Memory B cell (primary cell): ENCODE results near the gene RPL27.

Source experiments
- ATAC-seq: fragments of 150-1000 bp; cut with Tn5 transposase; 2 replicates; pipeline ENCODE4 v1.10.0; 2021; ENCODE audit warnings: low read depth, mild to moderate bottlenecking, moderate library complexity
- DNase-seq, 2 donors: peaks; one replicate each; pipeline ENCODE4 v3.0.0; 2022; ENCODE audit warnings: low spot score in 2 of 2
- H3K27ac Mint-ChIP-seq: one replicate; pipeline ENCODE4 v1.8.0; 2022; ENCODE audit warnings: mild to moderate bottlenecking, moderate library complexity, mixed read lengths
- H3K27me3 Mint-ChIP-seq: one replicate; pipeline ENCODE4 v1.8.0; 2022; ENCODE audit warnings: mixed read lengths
- H3K36me3 Mint-ChIP-seq: one replicate; pipeline ENCODE4 v1.8.0; 2022; ENCODE audit warnings: mild to moderate bottlenecking, mixed read lengths
- H3K4me1 Mint-ChIP-seq: one replicate; pipeline ENCODE4 v1.8.0; 2022; ENCODE audit warnings: mixed read lengths
- H3K4me3 Mint-ChIP-seq: one replicate; pipeline ENCODE4 v1.8.0; 2022; ENCODE audit warnings: mild to moderate bottlenecking, moderate library complexity, mixed read lengths
- H3K9me3 Mint-ChIP-seq: one replicate; pipeline ENCODE4 v1.8.0; 2022; ENCODE audit warnings: mixed read lengths

Gene RPL27

DNA sequence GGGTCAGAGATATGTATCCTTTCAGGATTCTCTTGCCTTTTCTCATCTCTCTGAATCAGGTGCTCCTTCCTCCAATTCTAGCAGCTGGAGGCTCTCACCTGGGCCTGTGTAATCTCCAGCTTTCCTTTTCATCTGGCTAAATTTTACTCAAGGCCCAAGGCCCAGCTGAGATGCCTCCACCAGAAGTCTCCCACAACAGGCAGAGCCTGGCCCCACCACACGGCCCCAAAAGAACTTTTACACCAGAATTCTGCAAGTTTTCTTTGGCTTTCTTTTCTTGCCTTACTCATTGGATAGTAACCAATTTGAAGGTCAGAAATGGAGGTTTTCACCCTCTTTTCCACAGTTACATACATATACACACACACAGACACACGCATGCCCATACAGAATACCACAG, 41.4 kb downstream of the RPL27 start:
- Mint-ChIP-seq H3K4me3 (no peak overlapping the region), H3K27ac (no peak overlapping the region), H3K36me3 (no peaks in the 10 kb centered on the region), H3K9me3 (no peaks in the 10 kb centered on the region), H3K27me3 (no peaks in the 10 kb centered on the region), H3K4me1 (no peaks in the 10 kb centered on the region)
- DNase-seq (no peak), ATAC-seq (no peak)

DNA sequence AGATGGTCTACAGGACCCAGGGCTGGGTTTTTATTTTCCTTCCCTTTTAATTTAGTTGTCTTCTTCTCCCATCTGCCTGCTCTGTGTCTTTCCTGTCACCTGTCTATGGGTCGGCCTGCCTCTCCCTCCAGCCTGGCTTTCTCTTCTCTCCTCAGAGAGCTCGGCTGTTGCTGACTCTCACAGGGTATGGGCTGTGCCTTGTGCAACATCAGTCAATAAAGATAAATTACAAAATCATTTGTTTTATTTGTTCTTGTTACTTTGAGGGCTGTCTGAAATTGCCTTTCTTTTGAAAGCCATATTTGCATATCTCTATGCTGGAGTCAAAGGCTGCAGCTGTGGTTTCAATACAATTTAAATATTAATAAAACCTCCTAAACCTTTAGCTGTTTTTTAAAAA, 42.4 kb downstream of the RPL27 start:
- DNase-seq (no peak), ATAC-seq (no peak)
- Mint-ChIP-seq H3K4me1 (no peaks in the 10 kb centered on the region), H3K36me3 (no peaks in the 10 kb centered on the region), H3K9me3 (no peaks in the 10 kb centered on the region), H3K27me3 (no peaks in the 10 kb centered on the region), H3K4me3 (no peak overlapping the region), H3K27ac (no peak overlapping the region)

DNA sequence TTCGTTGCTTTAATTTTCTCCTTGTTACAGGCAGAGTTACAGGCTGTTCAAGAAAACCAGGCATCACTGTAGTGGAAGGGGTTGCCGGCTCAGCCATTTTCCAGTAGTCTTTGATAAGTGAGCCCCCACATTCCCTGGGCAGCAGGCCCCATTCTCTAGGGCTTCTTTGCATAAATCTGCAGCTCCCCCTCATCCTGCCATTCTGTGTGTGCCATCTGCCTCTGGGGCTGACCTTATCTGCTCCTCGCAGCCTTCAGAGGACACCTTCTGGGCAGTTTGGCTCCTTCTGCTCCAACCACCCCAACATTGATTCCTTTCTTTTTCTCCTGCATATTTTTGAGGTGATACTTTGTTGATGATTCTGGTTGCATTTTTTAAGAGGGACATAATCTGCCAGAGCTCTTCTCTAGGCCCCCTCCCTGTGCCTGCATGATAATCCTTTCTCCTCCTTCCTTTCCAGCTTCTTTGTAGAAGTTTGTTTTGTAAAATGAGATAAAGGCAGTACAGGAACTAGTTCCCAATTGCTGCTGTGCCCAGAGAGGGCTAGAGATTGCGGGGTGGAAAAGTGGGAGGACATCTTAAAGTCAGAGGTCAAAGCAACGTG, 43.9 kb downstream of the RPL27 start:
- Mint-ChIP-seq H3K36me3 (no peaks in the 10 kb centered on the region), H3K4me3 (no peak overlapping the region), H3K27ac (peak overlapping the region; percentile 26), H3K4me1 (no peaks in the 10 kb centered on the region), H3K9me3 (no peaks in the 10 kb centered on the region), H3K27me3 (no peaks in the 10 kb centered on the region)
- no peak for DNase-seq
- no peak for ATAC-seq

DNA sequence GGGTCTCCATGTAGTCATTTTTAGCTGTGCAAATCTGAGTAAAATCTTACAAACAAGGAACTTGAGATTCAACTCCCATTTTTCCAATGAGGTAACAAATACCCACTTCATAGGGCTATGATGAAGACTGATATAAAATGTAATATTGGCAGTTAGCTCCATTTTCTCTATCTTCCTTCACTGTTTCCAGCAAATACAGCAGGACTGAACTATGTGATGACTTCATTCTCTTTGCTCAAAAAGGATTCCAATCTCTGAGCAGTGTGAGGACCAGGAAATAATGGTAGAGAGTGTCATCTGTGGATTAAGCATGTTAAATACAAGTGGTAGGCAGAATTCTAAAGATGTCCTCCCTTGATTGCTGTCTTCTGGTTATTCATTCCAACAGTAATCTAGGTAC, 45.1 kb downstream of the RPL27 start:
- Mint-ChIP-seq H3K36me3 (no peaks in the 10 kb centered on the region), H3K27me3 (no peaks in the 10 kb centered on the region), H3K27ac (no peak overlapping the region), H3K4me3 (no peak overlapping the region), H3K4me1 (no peaks in the 10 kb centered on the region), H3K9me3 (no peaks in the 10 kb centered on the region)
- DNase-seq (no peak), ATAC-seq (no peak)

DNA sequence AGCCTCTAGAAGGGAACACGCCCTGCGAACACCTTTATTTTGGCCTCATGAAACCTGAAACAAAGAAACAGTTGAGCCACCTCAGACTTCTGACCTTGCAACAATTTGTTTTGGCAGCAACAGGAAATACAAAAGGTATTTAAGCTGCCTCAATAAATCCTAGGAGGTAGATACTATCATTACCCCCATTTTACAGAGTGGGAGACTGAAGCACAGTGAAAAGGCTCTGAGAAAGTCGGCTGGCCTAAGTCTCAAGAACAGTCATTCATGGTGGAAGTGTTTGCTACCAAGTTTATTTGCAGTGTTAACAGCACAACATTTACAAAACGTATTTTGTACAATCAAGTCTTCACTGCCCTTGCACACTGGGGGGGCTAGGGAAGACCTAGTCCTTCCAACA, 45.8 kb downstream of the RPL27 start:
- ATAC-seq = no peak
- no peak overlapping the region for H3K27ac Mint-ChIP-seq
- no peak for DNase-seq
- no peaks in the 10 kb centered on the region for H3K27me3 Mint-ChIP-seq
- H3K9me3 Mint-ChIP-seq = no peaks in the 10 kb centered on the region
- no peaks in the 10 kb centered on the region for H3K36me3 Mint-ChIP-seq
- no peaks in the 10 kb centered on the region for H3K4me1 Mint-ChIP-seq
- H3K4me3 Mint-ChIP-seq = no peak overlapping the region

DNA sequence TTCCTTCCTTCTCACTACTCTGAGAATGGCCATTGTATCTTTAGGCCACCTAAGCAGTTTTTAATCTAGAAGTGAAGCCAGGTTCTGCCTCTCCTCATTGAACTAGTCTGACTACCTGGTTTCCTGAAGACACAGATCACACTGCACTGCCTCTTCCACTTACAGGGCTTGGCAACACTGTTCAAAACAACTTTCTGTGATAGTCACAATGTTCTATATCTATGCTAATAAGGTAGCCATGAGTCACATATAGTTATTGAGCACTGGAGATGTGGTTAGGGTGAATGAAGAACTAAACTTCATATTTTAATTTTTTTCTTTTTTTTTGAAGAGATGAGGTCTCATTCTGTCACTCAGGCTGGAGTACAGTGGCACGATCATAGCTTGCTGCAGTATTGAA, 53.8 kb downstream of the RPL27 start:
- Mint-ChIP-seq H3K27ac (no peak overlapping the region), H3K9me3 (no peaks in the 10 kb centered on the region), H3K27me3 (no peaks in the 10 kb centered on the region), H3K4me3 (no peak overlapping the region), H3K36me3 (peaks cover 8% of the 10 kb centered on the region), H3K4me1 (no peaks in the 10 kb centered on the region)
- ATAC-seq = no peak
- DNase-seq = no peak
